NB4 (cell line): ENCODE data around the gene PIEZO2.

Source experiments
- DNase-seq: peaks from one replicate; pipeline ENCODE4 v3.0.0; 2010; ENCODE audit warnings: low read depth
- H3K4me3 ChIP-seq: one replicate; pipeline ENCODE4 v1.5.1; 2011; ENCODE audit warnings: mild to moderate bottlenecking, low read depth, low read length, moderate library complexity
- CTCF ChIP-seq: IDR thresholded peaks from one replicate; pipeline ENCODE4 v1.5.1; 2012; ENCODE audit warnings: low read depth, low read length
- MYC ChIP-seq: IDR thresholded peaks from 2 replicates; pipeline ENCODE4 v1.6.1; 2011; ENCODE audit warnings: low read depth, low read length
- POLR2A ChIP-seq: IDR thresholded peaks from 2 replicates; pipeline ENCODE4 v1.6.1; 2011; ENCODE audit warnings: mild to moderate bottlenecking; ENCODE audit not compliant: insufficient read length; ENCODE audit errors: extremely low read depth
- TF ChIP-seq, protein P1 (sequence below): IDR thresholded peaks from 2 replicates; pipeline ENCODE4 v1.6.1; 2011; ENCODE audit warnings: low read depth, low read length

Gene PIEZO2

GRCh38 chr18:10787293-10787901, 362.0 kb downstream of the PIEZO2 start:
- DNase-seq = peak; percentile 88
- no peak overlapping the region for H3K4me3 ChIP-seq
- TF ChIP-seq CTCF = peak; percentile 80
- TF ChIP-seq MYC = no peak
- TF ChIP-seq, protein P1, sequence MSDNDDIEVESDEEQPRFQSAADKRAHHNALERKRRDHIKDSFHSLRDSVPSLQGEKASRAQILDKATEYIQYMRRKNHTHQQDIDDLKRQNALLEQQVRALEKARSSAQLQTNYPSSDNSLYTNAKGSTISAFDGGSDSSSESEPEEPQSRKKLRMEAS = no peak
- no peak for TF ChIP-seq POLR2A

- DNase-seq = no peak
- TF ChIP-seq POLR2A (no peak), MYC (no peak), CTCF (no peak)
- TF ChIP-seq, protein P1 = no peak
- no peak overlapping the region for H3K4me3 ChIP-seq
These were observed 363.6 kb downstream of the PIEZO2 start for GRCh38 chr18:10785798-10786197.

DNA sequence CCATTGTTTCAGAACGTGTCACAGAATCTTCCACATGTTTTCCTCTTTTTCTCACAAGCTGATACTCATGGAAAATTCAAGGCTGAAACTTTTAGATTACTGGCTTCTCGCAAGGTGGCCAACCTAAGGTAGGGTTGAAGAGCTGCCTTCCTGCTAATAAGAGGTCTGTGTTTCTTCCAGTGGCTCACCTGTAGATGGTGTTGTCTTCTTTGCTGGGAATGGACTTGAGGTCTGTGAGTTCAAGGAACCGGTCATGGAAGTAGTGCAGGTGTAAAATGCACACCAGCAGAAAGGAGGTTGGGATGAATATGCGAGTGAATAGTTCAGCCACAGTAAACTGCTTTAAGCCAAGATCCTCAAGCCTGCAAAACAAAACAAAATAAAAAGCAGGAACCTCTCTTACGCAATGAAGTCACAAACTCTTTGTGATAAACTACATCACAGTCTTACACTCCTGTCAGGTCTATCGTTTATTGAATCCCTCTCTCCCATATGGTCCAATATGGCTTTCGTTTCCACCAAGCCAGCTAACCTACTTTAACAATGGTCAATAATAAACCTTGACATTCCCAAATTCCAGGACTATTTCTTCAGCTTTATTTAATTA, 364.7 kb downstream of the PIEZO2 start:
- TF ChIP-seq MYC (no peak), CTCF (no peak), POLR2A (no peak)
- TF ChIP-seq, protein P1 = no peak
- no peak overlapping the region for H3K4me3 ChIP-seq
- DNase-seq = no peak

GRCh38 chr18:10783941-10784340, 365.4 kb downstream of the PIEZO2 start:
- H3K4me3 ChIP-seq = no peak overlapping the region
- TF ChIP-seq MYC = no peak
- no peak for TF ChIP-seq CTCF
- no peak for TF ChIP-seq POLR2A
- TF ChIP-seq, protein P1 = no peak
- no peak for DNase-seq

DNA sequence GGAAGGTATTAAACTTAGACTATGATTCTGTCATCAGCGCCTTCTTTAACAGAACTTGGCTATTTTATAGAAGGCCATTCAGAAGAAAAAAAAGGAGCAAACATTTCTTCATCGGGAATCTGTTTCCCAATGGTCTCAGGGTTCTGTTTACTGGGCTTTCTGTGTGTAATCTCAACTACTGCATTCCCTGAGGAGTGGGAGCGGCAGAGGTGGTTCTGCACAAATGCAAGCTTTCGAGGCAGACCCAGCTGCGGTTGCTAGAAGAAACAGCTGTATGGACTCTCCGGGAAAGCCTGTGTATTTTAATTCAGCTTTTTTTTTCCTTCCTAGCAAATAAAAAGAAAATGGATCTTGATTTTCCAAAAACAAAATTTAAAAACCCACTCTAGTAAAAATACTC, 372.9 kb downstream of the PIEZO2 start:
- no peak overlapping the region for H3K4me3 ChIP-seq
- TF ChIP-seq POLR2A = no peak
- TF ChIP-seq, protein P1 = no peak
- TF ChIP-seq CTCF = no peak
- no peak for TF ChIP-seq MYC
- DNase-seq = no peak
